IMR-90 (cell line): ENCODE data around the gene RIMS4. TPM values are rescaled to one million over a fixed set of nuclear protein-coding genes. Genes with fewer than 3 reads are reported as not detected.

Source experiments
- ATAC-seq: fragments of 200-7000 bp; cut with Tn5 transposase; 2 replicates; pipeline ENCODE4 v1.9.1; 2020; ENCODE audit warnings: low read depth, mild to moderate bottlenecking, moderate library complexity
- BruUV-seq: library from RNA; stranded (reverse); fragments of 400-500 nt; replicated peaks from 2 replicates; lab custom pipeline; 2021; lab: Mats Ljungman, UMichigan
- CTCF ChIA-PET: fragments of 300-600 bp; formaldehyde crosslinking; extraction: SDS; loops from one replicate; lab custom pipeline; 2021; ENCODE audit warnings: antibody characterized with exemption; lab: Yijun Ruan, JAX
- POLR2A ChIA-PET: fragments of 300-600 bp; sonication (Branson Sonifier 250); formaldehyde crosslinking; loops from one replicate; lab custom pipeline; 2022; ENCODE audit warnings: antibody characterized with exemption; ENCODE audit not compliant: unreplicated experiment; lab: Charles Lee
- DNase-seq: peaks from one replicate; pipeline ENCODE4 v3.0.0; 2013
- H2AFZ ChIP-seq: replicated peaks from 2 replicates; pipeline ENCODE3; 2013; ENCODE audit warnings: low read length, mild to moderate bottlenecking; ENCODE audit not compliant: poor library complexity
- H2AK5ac ChIP-seq: 2 replicates; pipeline ENCODE4 v1.6.1; 2013; ENCODE audit warnings: low read depth, low read length, inconsistent platforms
- H2AK9ac ChIP-seq: replicated peaks from 2 replicates; pipeline ENCODE3; 2013; ENCODE audit warnings: mild to moderate bottlenecking, low read depth, low read length, moderate library complexity; ENCODE audit not compliant: poor library complexity
- H2BK120ac ChIP-seq: 2 replicates; pipeline ENCODE4 v1.6.1; 2013; ENCODE audit warnings: low read depth, low read length, inconsistent platforms
- H2BK15ac ChIP-seq: 3 replicates; pipeline ENCODE4 v1.6.1; 2013; ENCODE audit warnings: low read depth, low read length, inconsistent platforms
- H2BK20ac ChIP-seq: 2 replicates; pipeline ENCODE4 v1.6.1; 2013; ENCODE audit warnings: low read depth, mild to moderate bottlenecking, inconsistent platforms, low read length, moderate library complexity
- H2BK5ac ChIP-seq: 2 replicates; pipeline ENCODE4 v1.6.1; 2013; ENCODE audit warnings: mild to moderate bottlenecking, low read depth, low read length, inconsistent platforms; ENCODE audit not compliant: poor library complexity, severe bottlenecking
- H3K14ac ChIP-seq: replicated peaks from 2 replicates; pipeline ENCODE4 v1.6.1; 2013; ENCODE audit warnings: low read depth, low read length, inconsistent platforms
- H3K18ac ChIP-seq: 2 replicates; pipeline ENCODE4 v1.6.1; 2013; ENCODE audit warnings: low read depth, low read length, control low read depth
- H3K23ac ChIP-seq: 2 replicates; pipeline ENCODE4 v1.6.1; 2013; ENCODE audit warnings: low read depth, low read length, inconsistent platforms
- H3K27ac ChIP-seq: 2 replicates; pipeline ENCODE4 v1.5.1; 2013; ENCODE audit warnings: mild to moderate bottlenecking, control low read depth, low read length; ENCODE audit not compliant: insufficient read depth
- H3K27me3 ChIP-seq: 2 replicates; pipeline ENCODE4 v1.6.1; 2013; ENCODE audit warnings: low read length; ENCODE audit not compliant: control insufficient read depth, insufficient read depth
- H3K36me3 ChIP-seq: 2 replicates; pipeline ENCODE4 v1.6.1; 2013; ENCODE audit warnings: low read length, mixed read lengths; ENCODE audit not compliant: control insufficient read depth, insufficient read depth
- H3K4ac ChIP-seq: 2 replicates; pipeline ENCODE4 v1.6.1; 2013; ENCODE audit warnings: low read depth, low read length, inconsistent platforms
- H3K4me1 ChIP-seq: 2 replicates; pipeline ENCODE4 v1.6.1; 2013; ENCODE audit warnings: low read length, mixed read lengths; ENCODE audit not compliant: control insufficient read depth, insufficient read depth
- H3K4me2 ChIP-seq: 2 replicates; pipeline ENCODE4 v1.6.1; 2013; ENCODE audit warnings: low read depth, mild to moderate bottlenecking, control low read depth, low read length, moderate library complexity
- H3K4me3 ChIP-seq: 2 replicates; pipeline ENCODE4 v1.5.1; 2013; ENCODE audit warnings: low read depth, mild to moderate bottlenecking, control low read depth, low read length, moderate library complexity; ENCODE audit not compliant: insufficient read depth
- H3K56ac ChIP-seq: 2 replicates; pipeline ENCODE4 v1.6.1; 2013; ENCODE audit warnings: low read length, inconsistent platforms; ENCODE audit not compliant: insufficient read depth; ENCODE audit errors: extremely low read depth
- H3K79me1 ChIP-seq, 2 experiments: 2 replicates each; pipeline ENCODE4 v1.6.1; 2013; ENCODE audit warnings: low read length in 2 of 2, inconsistent platforms in 1 of 2, low read depth in 1 of 2
- H3K9ac ChIP-seq: 2 replicates; pipeline ENCODE4 v1.6.1; 2013; ENCODE audit warnings: low read depth, low read length, control low read depth
- H3K9me1 ChIP-seq: 2 replicates; pipeline ENCODE4 v1.6.1; 2013; ENCODE audit warnings: low read length, inconsistent platforms; ENCODE audit not compliant: insufficient read depth
- H3K9me3 ChIP-seq: 2 replicates; pipeline ENCODE4 v1.6.1; 2013; ENCODE audit warnings: low read length; ENCODE audit not compliant: control insufficient read depth, insufficient read depth
- H4K20me1 ChIP-seq: 2 replicates; pipeline ENCODE4 v1.6.1; 2013; ENCODE audit warnings: low read length, inconsistent platforms; ENCODE audit not compliant: insufficient read depth
- H4K5ac ChIP-seq: 2 replicates; pipeline ENCODE4 v1.6.1; 2013; ENCODE audit warnings: mild to moderate bottlenecking, low read depth, low read length, control low read depth
- H4K8ac ChIP-seq, 2 experiments: 2 replicates each; pipeline ENCODE4 v1.6.1; 2013; ENCODE audit warnings: low read depth in 2 of 2, low read length in 2 of 2, control low read depth in 1 of 2, inconsistent platforms in 1 of 2
- H4K91ac ChIP-seq: 2 replicates; pipeline ENCODE4 v1.6.1; 2013; ENCODE audit warnings: low read depth, low read length, inconsistent platforms; ENCODE audit not compliant: insufficient read depth
- CTCF ChIP-seq: conservative IDR thresholded peaks from 2 replicates; pipeline ENCODE4 v1.5.1; 2012; ENCODE audit warnings: mild to moderate bottlenecking, low read depth, low read length, improper control_type of control experiment
- FOS ChIP-seq: fragments of 150-350 bp; IDR thresholded peaks from 2 replicates; pipeline ENCODE4 v1.6.1; 2016; ENCODE audit warnings: low read depth, low read length
- NFE2L2 ChIP-seq: fragments of 150-350 bp; IDR thresholded peaks from 2 replicates; pipeline ENCODE4 v1.6.1; 2016; ENCODE audit warnings: low read depth, mild to moderate bottlenecking, low read length
- POLR2A ChIP-seq: IDR thresholded peaks from 2 replicates; pipeline ENCODE4 v1.6.1; 2012; ENCODE audit warnings: mild to moderate bottlenecking, low read depth, low read length
- WGBS, 2 experiments: methylation state at CpG; one replicate each; pipeline versions ENCODE4 v1.1.5 to v1.1.7; 2013; ENCODE audit warnings: missing lambda C conversion rate in 2 of 2; ENCODE audit not compliant: insufficient read length in 1 of 2; ENCODE audit errors: extremely low coverage in 2 of 2; 5-methylcytosine and 5-hydroxymethylcytosine counted together
- dilution Hi-C: fragments of 300-500 bp; cut with HindIII; formaldehyde crosslinking; loops from one replicate; pipeline ENCODE4 v1.14.3; 2018; ENCODE audit warnings: low sequenced_read_pairs; ENCODE audit not compliant: unreplicated experiment
- in situ Hi-C: fragments of 300-500 bp; cut with MboI; formaldehyde crosslinking; loops from 3 replicates; pipeline ENCODE4 v1.14.3; 2019; ENCODE audit warnings: low sequenced_read_pairs, inconsistent platforms, mixed read lengths
- intact Hi-C: fragments of 100-400 bp; cut with micrococcal nuclease; formaldehyde crosslinking; loops from 2 replicates; pipeline ENCODE4 v1.10.0; 2022
- polyA plus RNA-seq, 3 experiments: library from polyadenylated mRNA; depleted of rRNA; stranded (reverse); fragments of >200 nt; gene quantifications; 2 replicates each; pipeline ENCODE4 v1.2.3, GENCODE V29; 2012; ENCODE audit warnings: low replicate concordance in 1 of 3
- total RNA-seq: library from RNA; depleted of rRNA; stranded (reverse); fragments of >200 nt; gene quantifications from 2 replicates; pipeline ENCODE4 v1.2.3, GENCODE V29; 2012

Gene RIMS4
- total and polyA plus RNA-seq, 2 of the 4 experiments (the other 2 are of a cell fraction) = not detected

- WGBS, 2 experiments = 67% methylated on average over 1 of the region's 10 CpGs; no CpG with 5 or more reads in 1 of the 2 experiments
- intact Hi-C loops (no loop called here), in situ Hi-C loops (no loop called here), dilution Hi-C loops (no loop called here)
- H3K9me3 ChIP-seq = no peaks in the 10 kb centered on the region
- H3K18ac ChIP-seq = no peak overlapping the region
- H4K5ac ChIP-seq = no peak overlapping the region
- no peaks in the 10 kb centered on the region for H3K36me3 ChIP-seq
- H4K91ac ChIP-seq = no peak overlapping the region
- H3K4me2 ChIP-seq = no peak overlapping the region
- H3K56ac ChIP-seq = no peak overlapping the region
- ChIA-PET CTCF (no interaction called here), POLR2A (no interaction called here)
- no TSS peak for BruUV-seq
- ATAC-seq = no peak
- no peak overlapping the region for H2BK15ac ChIP-seq
- no peak overlapping the region for H3K4ac ChIP-seq
- DNase-seq = no peak
- H3K79me1 ChIP-seq = no peaks in the 10 kb centered on the region
- no peak for TF ChIP-seq CTCF
- TF ChIP-seq FOS = no peak
- no peak for TF ChIP-seq NFE2L2
- TF ChIP-seq POLR2A = no peak
- H3K14ac ChIP-seq = no peak overlapping the region
- peaks cover 4% of the 10 kb centered on the region; the same call in 1 of the 2 replicates for H3K9me1 ChIP-seq
- no peak overlapping the region for H2BK120ac ChIP-seq
- no peaks in the 10 kb centered on the region for H3K4me1 ChIP-seq
- no peak overlapping the region for H3K9ac ChIP-seq
- H4K20me1 ChIP-seq = no peaks in the 10 kb centered on the region
- H3K23ac ChIP-seq = no peak overlapping the region
- peaks cover 32% of the 10 kb centered on the region for H3K27me3 ChIP-seq
- H4K8ac ChIP-seq = no peak overlapping the region
- no peak overlapping the region for H2AK5ac ChIP-seq
- no peak overlapping the region for H2BK5ac ChIP-seq
- no peak overlapping the region for H2AFZ ChIP-seq
- H2AK9ac ChIP-seq = no peak overlapping the region
- no peak overlapping the region for H3K4me3 ChIP-seq
- no peak overlapping the region for H2BK20ac ChIP-seq
- no peak overlapping the region for H3K27ac ChIP-seq
These were observed 47.7 kb downstream of the RIMS4 start for GRCh38 chr20:44762466-44763140.
